Anterior cingulate cortex (tissue), 58 donors: ENCODE results near the gene AK8.

Experiments used
- DNase-seq, 58 donors: peaks; one replicate each; lab custom pipeline; 2025; lab: John Stamatoyannopoulos, UW

AK8 gene

DNA sequence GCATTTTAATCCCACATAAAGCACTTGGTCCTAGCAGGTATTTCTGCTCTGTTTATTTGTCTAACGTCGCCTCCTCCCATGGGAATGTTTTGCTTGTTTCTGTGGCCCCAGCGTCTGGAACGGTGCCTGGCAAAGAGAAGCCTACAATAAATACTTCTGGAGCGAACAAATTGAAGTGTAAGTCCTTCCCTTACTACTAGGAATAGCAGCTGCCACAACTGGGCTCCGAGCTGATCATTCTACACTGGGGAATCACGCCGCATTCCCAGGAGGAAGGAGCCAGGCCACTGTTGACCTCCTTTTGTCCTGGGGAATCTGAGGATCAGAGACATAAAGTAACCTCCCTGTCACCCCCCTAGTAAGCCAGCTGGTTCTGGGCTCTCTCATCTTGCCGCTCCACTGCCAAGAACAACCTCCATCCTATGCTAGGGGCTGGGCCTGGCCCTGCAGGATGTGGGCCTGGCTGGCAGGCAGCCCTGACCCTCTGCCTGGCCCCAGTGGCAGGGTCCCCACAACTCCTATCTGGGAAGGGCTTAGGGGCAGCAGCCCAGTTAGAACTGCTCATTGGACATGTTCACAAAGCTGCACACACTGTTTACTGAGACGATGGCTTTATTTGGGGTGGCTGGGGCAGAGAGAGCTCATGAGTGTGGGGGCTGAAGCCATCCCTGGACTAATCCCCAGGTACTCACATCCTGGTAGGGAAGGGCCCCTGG lies 125.0 kb downstream of the AK8 start:
- no peak for DNase-seq

DNA sequence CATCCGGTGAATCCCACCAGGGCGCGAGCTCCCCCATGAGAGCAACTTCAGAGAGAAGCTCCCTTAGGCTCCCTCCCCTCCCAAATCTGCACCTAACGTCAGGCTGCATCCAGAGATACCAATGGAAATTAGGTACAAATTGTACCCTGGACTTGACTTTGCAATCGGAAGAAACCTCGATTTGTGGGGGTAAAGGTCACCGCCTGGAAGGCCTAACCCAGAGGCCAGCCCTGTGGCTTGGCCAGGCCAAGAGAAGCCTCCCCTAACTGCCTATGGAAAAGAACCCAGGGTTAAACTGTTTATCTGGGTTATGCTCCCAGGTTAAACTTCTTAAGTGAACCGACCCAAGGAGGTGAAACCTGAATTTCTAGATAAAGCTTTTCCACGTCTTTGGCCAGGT lies 127.4 kb downstream of the AK8 start:
- DNase-seq = no peak

DNA sequence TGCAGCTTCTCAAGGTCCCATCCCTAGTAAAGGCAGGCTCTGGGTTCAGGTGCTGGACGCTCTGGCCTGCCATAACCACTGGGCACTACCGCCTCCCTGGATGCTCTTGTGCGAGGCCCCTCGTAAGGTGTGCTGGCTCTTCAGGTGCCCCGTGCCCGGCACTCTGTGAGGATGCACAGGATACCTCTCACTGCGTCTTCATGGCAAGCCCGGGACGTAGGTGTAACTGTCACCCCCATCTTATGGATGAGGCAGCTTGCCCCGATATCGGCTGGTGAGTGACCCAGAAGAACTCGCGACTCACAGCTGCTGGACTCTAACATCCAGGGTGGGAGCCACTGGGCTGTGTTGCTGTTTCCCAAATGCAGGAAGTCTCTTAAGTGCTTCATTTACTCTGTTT lies 128.8 kb downstream of the AK8 start:
- no peak for DNase-seq

DNA sequence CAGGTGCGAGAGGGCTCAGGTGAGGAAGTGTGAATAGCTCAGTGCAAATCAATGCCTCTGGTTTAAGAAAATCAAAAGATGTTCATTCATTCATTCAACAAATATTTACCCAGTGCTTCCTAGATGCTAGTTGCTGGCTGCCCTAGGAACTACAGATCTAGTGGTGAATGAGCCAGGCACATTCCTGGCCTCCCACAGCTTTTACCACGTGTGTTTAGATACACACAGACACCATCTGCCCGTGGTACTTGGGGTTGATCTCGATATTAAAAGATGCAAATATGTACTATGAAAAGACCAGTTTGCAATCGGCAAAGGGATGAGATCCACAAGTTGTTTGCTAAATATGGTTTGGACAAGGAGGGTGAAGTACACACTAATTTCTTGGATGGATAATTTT lies 129.6 kb downstream of the AK8 start:
- no peak for DNase-seq

GRCh38 chr9:132745756-132746709 lies 132.1 kb downstream of the AK8 start:
- no peak for DNase-seq

DNA sequence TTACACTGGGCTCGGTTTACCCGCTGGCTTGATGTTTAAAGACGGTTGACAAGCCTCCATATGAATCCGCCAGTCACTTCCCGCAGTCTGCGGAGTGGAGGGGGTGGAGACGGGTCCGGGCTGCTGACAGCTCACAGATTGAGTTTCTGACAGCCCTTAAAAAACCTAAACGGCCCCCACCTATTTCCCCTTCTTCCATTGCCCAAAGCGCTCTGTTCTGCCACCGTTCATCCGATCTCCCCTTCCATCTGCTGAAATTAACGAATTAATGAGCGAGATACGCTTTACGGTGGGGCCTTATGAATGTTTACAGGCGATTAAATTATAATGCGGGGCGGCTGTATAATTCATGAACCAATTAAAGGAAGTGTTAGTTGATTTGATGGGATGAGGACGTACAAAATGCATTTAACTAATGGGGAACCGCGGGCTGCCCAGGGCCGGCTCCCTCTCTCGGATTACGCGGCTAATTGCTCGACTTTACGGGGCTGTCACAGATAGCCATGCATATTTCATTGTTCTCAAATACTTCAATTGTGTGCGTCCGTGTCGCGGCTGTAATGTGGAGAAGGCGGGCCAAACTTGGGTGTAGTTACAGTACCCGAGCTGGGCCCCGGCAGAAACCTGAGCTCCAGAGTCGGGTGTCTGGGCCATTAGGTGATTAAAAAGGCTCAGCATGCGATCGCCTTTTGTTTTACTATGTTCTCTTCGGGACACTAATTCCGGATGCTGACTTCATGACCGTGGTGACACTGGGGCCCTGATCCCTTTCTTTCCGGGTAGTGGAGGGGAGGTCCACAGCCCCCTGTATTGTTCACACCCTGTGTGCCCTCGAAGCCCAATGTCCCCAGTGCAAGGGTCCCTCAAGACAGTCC lies 133.0 kb downstream of the AK8 start:
- no peak for DNase-seq

- DNase-seq = no peak
These were observed 134.1 kb downstream of the AK8 start for GRCh38 chr9:132743931-132744479.

GRCh38 chr9:132742821-132743311 lies 135.2 kb downstream of the AK8 start:
- no peak for DNase-seq

GRCh38 chr9:132740526-132741309 lies 137.4 kb downstream of the AK8 start:
- DNase-seq = no peak

- no peak for DNase-seq
These were observed 138.3 kb downstream of the AK8 start for GRCh38 chr9:132739710-132740310.

DNA sequence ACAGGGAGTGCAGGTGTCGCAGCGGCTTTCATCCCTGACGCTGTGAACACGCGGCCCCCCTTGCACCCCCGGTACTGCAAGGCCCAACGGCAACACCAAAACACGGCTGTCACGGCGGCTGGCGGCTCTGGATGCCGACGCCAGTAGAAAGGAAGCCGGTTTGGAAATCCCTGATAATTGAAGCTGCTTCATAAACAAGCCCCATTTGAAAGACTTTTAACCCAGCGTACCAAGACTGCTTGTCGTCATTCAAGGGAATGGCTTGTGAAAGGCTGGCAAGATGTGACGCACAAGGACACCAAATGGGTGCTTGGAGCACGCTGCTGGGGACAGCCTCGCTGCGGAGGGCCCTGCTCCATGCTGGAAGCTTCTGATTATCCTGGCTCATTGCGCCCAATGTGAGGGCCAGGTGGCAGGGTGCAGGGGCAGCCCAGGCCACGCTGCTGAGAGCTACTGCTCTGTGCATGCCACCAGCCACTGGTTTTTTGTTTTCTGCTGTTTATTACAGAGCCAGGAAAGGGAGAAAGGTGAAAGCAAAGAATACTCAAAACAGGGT lies 144.7 kb downstream of the AK8 start:
- peak in 11 of 58 donors; percentile 8 to 52 (median 29) for DNase-seq

- peak in 9 of 58 donors; percentile 10 to 39 (median 22) for DNase-seq
These were observed 145.5 kb downstream of the AK8 start for GRCh38 chr9:132732326-132733259.

DNA sequence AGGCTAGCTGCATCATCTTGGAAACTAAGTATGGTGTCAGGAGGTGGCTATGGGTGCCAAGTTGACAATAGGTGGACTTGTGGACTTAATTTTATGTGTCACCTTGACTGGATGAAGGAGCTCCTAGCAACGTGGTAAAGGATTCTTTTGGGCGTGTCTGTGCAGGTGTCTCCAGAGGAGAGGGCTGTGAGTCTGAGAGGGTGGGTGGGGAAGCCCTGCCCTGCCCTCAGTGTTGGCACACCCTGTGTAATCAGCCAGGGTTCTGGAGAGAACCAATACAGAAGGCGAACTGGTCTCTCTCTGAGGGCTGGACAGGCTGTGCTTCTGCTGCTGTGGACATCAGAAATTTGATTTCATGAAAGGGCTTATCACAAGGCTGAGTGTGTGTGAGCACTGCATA lies 146.9 kb downstream of the AK8 start:
- DNase-seq = no peak

GRCh38 chr9:132730054-132731033 lies 147.7 kb downstream of the AK8 start:
- no peak for DNase-seq

DNA sequence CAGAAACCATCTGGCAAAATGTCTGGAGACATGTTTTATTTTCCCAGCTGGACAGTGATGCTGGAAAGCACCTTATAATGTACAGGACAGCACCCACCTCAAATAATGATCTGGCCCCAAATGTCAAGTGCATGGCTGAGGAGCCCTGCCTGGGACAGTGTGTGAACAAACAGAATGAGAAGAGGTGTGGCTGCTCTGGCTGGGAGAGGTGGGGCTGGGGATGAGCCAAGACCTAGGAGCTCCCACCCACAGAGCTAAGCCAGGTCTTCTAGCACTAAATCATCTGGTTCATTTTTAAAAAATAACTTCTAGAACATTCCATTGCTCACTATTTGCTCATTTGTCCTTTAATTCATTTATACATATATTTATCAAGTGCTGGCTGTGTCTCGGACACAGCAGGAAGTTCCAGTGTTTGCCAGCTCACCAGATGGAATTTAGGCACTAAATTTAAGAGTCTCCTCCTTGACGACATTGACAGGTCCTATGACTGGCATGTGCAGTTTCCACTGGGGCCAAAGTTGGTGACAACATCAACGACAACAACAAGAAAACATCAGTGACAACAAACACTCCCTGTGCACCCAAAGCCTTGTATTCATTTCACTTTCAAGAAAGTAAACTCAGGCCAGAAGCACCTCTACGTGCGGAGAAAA lies 148.7 kb downstream of the AK8 start:
- DNase-seq = no peak

GRCh38 chr9:132728497-132728896 lies 149.6 kb downstream of the AK8 start:
- no peak for DNase-seq
